ENCODE measurements around the gene NFXL1.

The NFXL1 gene

DNA sequence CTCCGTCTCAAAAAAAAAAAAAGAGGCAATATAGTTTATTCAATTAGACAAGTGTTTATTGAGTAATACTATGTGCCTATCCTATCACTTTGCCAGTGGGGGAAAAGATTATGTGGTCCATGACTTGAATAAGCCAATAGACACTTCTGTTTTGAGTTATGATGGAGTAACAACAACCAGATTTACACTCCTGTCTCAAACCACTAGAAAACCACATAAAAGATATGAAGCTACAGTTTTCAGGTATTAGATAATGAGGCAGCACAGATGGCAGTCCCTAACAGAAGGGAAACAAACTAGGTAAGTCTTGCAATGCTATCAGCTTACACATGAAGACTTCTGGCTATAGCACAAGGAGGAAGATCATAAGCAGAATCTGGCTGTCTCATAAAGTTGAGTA lies 22.5 kb downstream of the NFXL1 start:
- Histone ChIP-seq H3K36me3 (peaks cover 77% of the 10 kb centered on the region), H3K4me1 (no peaks in the 10 kb centered on the region), H3K27me3 (no peaks in the 10 kb centered on the region), H3K9me3 (no peaks in the 10 kb centered on the region), H3K4me3 (ENCODE audit: low read depth, low read length) (no peak overlapping the region)
- TF ChIP-seq CTCF (IDR thresholded peaks at IDR 0.05; ENCODE audit: low read depth, low read length) = no peak
- DNase-seq = no peak

- no peaks in the 10 kb centered on the region for H3K27me3 ChIP-seq
- no peak overlapping the region for H3K4me3 ChIP-seq (ENCODE audit: low read depth, low read length)
- H3K9me3 ChIP-seq = no peaks in the 10 kb centered on the region
- TF ChIP-seq CTCF (IDR thresholded peaks at IDR 0.05; ENCODE audit: low read depth, low read length) = no peak
- peaks cover 45% of the 10 kb centered on the region for H3K36me3 ChIP-seq
- DNase-seq = no peak
- no peaks in the 10 kb centered on the region for H3K4me1 ChIP-seq
Measured at GRCh38 chr4:47882228-47882627, 32.2 kb downstream of the NFXL1 start.

DNA sequence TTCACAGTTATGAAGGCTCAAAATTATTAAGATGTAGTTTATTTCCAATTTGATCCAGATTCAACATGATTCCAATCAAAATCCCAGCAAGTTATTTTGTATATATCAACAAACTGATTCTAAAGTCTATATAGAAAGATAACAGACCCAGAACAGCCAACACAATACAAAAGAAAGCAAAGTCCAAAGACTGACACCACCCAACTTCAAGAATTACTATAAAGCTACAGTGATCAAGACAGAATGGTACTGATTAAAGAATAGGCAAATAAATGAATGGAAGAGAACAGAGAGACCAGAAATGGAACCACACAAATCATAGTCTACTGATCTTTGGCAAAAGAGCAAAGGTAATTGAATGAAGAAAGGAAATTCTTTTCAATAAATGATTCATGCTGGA lies 34.9 kb downstream of the NFXL1 start:
- no peaks in the 10 kb centered on the region for H3K4me1 ChIP-seq
- DNase-seq = no peak
- peaks cover 54% of the 10 kb centered on the region for H3K36me3 ChIP-seq
- TF ChIP-seq CTCF (IDR thresholded peaks at IDR 0.05; ENCODE audit: low read depth, low read length) = no peak
- H3K9me3 ChIP-seq = no peaks in the 10 kb centered on the region; the same call in 1 of the 2 replicates
- H3K27me3 ChIP-seq = no peaks in the 10 kb centered on the region
- no peak overlapping the region for H3K4me3 ChIP-seq (ENCODE audit: low read depth, low read length)

GRCh38 chr4:47876784-47877546 lies 37.4 kb downstream of the NFXL1 start:
- no peak for TF ChIP-seq CTCF (IDR thresholded peaks at IDR 0.05; ENCODE audit: low read depth, low read length)
- no peak overlapping the region for H3K4me3 ChIP-seq (ENCODE audit: low read depth, low read length)
- no peaks in the 10 kb centered on the region; the same call in 1 of the 2 replicates for H3K9me3 ChIP-seq
- no peak for DNase-seq
- H3K27me3 ChIP-seq = no peaks in the 10 kb centered on the region
- H3K4me1 ChIP-seq = no peaks in the 10 kb centered on the region
- H3K36me3 ChIP-seq = peaks cover 56% of the 10 kb centered on the region

- Histone ChIP-seq H3K4me1 (no peaks in the 10 kb centered on the region), H3K4me3 (ENCODE audit: low read depth, low read length) (no peak overlapping the region), H3K27me3 (no peaks in the 10 kb centered on the region), H3K9me3 (no peaks in the 10 kb centered on the region; the same call in 1 of the 2 replicates), H3K36me3 (peaks cover 52% of the 10 kb centered on the region)
- DNase-seq = no peak
- no peak for TF ChIP-seq CTCF (IDR thresholded peaks at IDR 0.05; ENCODE audit: low read depth, low read length)
Measured at GRCh38 chr4:47876310-47876709, 38.1 kb downstream of the NFXL1 start.

GRCh38 chr4:47873877-47874541 lies 40.4 kb downstream of the NFXL1 start:
- H3K4me1 ChIP-seq = no peaks in the 10 kb centered on the region
- no peaks in the 10 kb centered on the region; the same call in 1 of the 2 replicates for H3K9me3 ChIP-seq
- H3K4me3 ChIP-seq (ENCODE audit: low read depth, low read length) = no peak overlapping the region
- no peak for DNase-seq
- H3K36me3 ChIP-seq = peaks cover 49% of the 10 kb centered on the region
- no peaks in the 10 kb centered on the region for H3K27me3 ChIP-seq
- TF ChIP-seq CTCF (IDR thresholded peaks at IDR 0.05; ENCODE audit: low read depth, low read length) = no peak
